ENCODE measurements around the gene KCNH5. TPM values are rescaled to one million over a fixed set of nuclear protein-coding genes. Genes with fewer than 3 reads are reported as not detected.

Gene KCNH5
- total and polyA plus RNA-seq, 2 of the 13 experiments (the other 11 are each of a cell fraction or from before 2014, with no cell fraction given), result not detected

DNA sequence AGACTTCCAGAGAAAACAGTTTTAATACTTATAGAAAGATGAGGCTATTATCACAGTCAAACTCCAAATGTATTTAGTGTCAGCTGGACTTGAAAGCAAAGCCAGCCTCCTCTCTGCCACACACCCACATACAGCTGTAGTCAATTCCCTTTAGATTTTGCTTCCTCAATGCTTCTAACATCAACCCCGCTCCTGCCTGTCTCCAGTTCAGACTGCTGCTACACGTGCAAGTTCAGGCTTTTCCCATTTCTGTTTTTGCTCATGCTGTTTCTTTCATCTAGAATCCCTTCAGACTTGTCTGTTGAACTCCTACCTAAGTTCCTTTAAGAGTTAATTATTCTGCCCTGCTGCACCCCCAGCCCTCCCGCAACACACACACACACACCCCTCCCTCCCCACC, 380.0 kb downstream of the KCNH5 start:
- Histone ChIP-seq H3K27ac (ENCODE audit: extremely low read length, insufficient read depth, low read length) (no peak overlapping the region), H3K4me1 (ENCODE audit: insufficient read depth, low read length) (no peaks in the 10 kb centered on the region), H3K4me3 (replicated peaks in 1 of 3; ENCODE audit: insufficient read depth in 1 of 3, low read depth in 2 of 3, low read length in 3 of 3) (no peak overlapping the region), H3K36me3 (replicated peaks in 1 of 2; ENCODE audit: control insufficient read depth in 1 of 2, insufficient read depth in 2 of 2, low read length in 2 of 2) (no peaks in the 10 kb centered on the region), H3K9me3 (ENCODE audit: low read length) (no peaks in the 10 kb centered on the region), H2AFZ (ENCODE audit: low read length) (no peak overlapping the region), H3K79me2 (ENCODE audit: insufficient read depth, low read length) (no peaks in the 10 kb centered on the region), H3K4me2 (ENCODE audit: low read depth, low read length) (no peak overlapping the region), H3K27me3 (ENCODE audit: control insufficient read depth in 1 of 2, insufficient read depth in 2 of 2, low read length in 2 of 2) (no peaks in the 10 kb centered on the region; a peak in 2 of 5 replicates), H4K20me1 (ENCODE audit: insufficient read depth, low read length) (no peaks in the 10 kb centered on the region), H3K9ac (ENCODE audit: insufficient read depth, low read depth, low read length) (no peak overlapping the region)
- no peak for FAIRE-seq
- WGBS (ENCODE audit: low lambda C conversion rate), result 1% methylated on average over 3 of the region's 3 CpGs
- DNase-seq (ENCODE audit: low spot score), result no peak
- BruUV-seq (replicated peaks), result no TSS peak
- ATAC-seq, result no peak
- ChIA-PET POLR2A (no interaction called here), CTCF (ENCODE audit: low intra/inter-chr PET ratio, low total read pairs) (no interaction called here)
- in situ Hi-C loops (cut with HindIII; ENCODE audit: extremely low pct_ligation_motif_present, low pct_unique_long_range_greater_than_20kb) (no loop called here), intact Hi-C loops (cut with micrococcal nuclease; ENCODE audit: unreplicated experiment) (no loop called here)
- no peak for TF ChIP-seq NR3C1 (CRISPR knock-in tag; IDR thresholded peaks at IDR 0.05)
- TF ChIP-seq, protein P1, sequence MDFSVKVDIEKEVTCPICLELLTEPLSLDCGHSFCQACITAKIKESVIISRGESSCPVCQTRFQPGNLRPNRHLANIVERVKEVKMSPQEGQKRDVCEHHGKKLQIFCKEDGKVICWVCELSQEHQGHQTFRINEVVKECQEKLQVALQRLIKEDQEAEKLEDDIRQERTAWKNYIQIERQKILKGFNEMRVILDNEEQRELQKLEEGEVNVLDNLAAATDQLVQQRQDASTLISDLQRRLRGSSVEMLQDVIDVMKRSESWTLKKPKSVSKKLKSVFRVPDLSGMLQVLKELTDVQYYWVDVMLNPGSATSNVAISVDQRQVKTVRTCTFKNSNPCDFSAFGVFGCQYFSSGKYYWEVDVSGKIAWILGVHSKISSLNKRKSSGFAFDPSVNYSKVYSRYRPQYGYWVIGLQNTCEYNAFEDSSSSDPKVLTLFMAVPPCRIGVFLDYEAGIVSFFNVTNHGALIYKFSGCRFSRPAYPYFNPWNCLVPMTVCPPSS (IDR thresholded peaks at IDR 0.05), result no peak
- no peak for TF ChIP-seq HNRNPUL1 (IDR thresholded peaks at IDR 0.05; ENCODE audit: low read depth, low read length)
- no peak for TF ChIP-seq TOE1 (CRISPR knock-in tag; IDR thresholded peaks at IDR 0.05)
- TF ChIP-seq, protein P2, sequence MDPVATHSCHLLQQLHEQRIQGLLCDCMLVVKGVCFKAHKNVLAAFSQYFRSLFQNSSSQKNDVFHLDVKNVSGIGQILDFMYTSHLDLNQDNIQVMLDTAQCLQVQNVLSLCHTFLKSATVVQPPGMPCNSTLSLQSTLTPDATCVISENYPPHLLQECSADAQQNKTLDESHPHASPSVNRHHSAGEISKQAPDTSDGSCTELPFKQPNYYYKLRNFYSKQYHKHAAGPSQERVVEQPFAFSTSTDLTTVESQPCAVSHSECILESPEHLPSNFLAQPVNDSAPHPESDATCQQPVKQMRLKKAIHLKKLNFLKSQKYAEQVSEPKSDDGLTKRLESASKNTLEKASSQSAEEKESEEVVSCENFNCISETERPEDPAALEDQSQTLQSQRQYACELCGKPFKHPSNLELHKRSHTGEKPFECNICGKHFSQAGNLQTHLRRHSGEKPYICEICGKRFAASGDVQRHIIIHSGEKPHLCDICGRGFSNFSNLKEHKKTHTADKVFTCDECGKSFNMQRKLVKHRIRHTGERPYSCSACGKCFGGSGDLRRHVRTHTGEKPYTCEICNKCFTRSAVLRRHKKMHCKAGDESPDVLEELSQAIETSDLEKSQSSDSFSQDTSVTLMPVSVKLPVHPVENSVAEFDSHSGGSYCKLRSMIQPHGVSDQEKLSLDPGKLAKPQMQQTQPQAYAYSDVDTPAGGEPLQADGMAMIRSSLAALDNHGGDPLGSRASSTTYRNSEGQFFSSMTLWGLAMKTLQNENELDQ (CRISPR knock-in tag; IDR thresholded peaks at IDR 0.05; ENCODE audit: borderline replicate concordance), result no peak
- TF ChIP-seq ZSCAN9 (CRISPR knock-in tag; IDR thresholded peaks at IDR 0.05; ENCODE audit: borderline replicate concordance), result no peak
- TF ChIP-seq SRSF9 (IDR thresholded peaks at IDR 0.05; ENCODE audit: borderline replicate concordance, insufficient read depth, low read depth, low read length, poor library complexity, severe bottlenecking), result no peak
- no peak for TF ChIP-seq ELF3 (CRISPR knock-in tag; IDR thresholded peaks at IDR 0.05)
